Gastroesophageal sphincter (tissue), 4 donors: Measurements from ENCODE around the gene FOXN3. TPM values are rescaled to one million over a fixed set of nuclear protein-coding genes. Genes with fewer than 3 reads are reported as not detected.

Experiments used
- ATAC-seq: fragments of 150-250 bp; one replicate; pipeline ENCODE4 v1.9.1; 2016; ENCODE audit warnings: mild to moderate bottlenecking, moderate library complexity
- H3K27ac ChIP-seq, 4 donors: fragments of 200-600 bp; sonication (generic) in 3 of 4; 1 replicate in 3 of 4; 2 replicates in 1 of 4; pipeline ENCODE4 v1.5.1; 2016 to 2019
- H3K27me3 ChIP-seq: fragments of 200-600 bp; sonication (generic); one replicate; pipeline ENCODE4 v1.5.1; 2019
- H3K36me3 ChIP-seq, 2 donors: fragments of 200-600 bp; sonication (generic); one replicate each; pipeline ENCODE4 v1.5.1; 2019; ENCODE audit warnings: control low read depth in 1 of 2
- H3K4me1 ChIP-seq, 3 donors: fragments of 200-600 bp; sonication (generic); 1 replicate in 2 of 3; 2 replicates in 1 of 3; pipeline ENCODE4 v1.5.1; 2016 to 2019; ENCODE audit warnings: control low read depth in 2 of 3
- H3K4me3 ChIP-seq, 2 donors: fragments of 200-600 bp; sonication (generic); one replicate each; pipeline ENCODE4 v1.5.1; 2019; ENCODE audit warnings: mild to moderate bottlenecking in 1 of 2, moderate library complexity in 1 of 2
- H3K9me3 ChIP-seq, 3 donors: fragments of 200-600 bp; sonication (generic); one replicate each; pipeline ENCODE4 v1.5.1; 2017 to 2019; ENCODE audit warnings: control low read depth in 2 of 3
- EP300 ChIP-seq: sonication (generic); formaldehyde crosslinking; IDR thresholded peaks from one replicate; pipeline ENCODE4 v1.6.1; 2017; ENCODE audit warnings: antibody characterized with exemption, mild to moderate bottlenecking
- POLR2A ChIP-seq, 2 donors: fragments of 450-650 bp; IDR thresholded peaks; one replicate each; pipeline ENCODE4 v1.6.1; 2017; ENCODE audit warnings: antibody characterized with exemption in 2 of 2, mild to moderate bottlenecking in 2 of 2, moderate library complexity in 1 of 2
- POLR2AphosphoS5 ChIP-seq: sonication (generic); formaldehyde crosslinking; IDR thresholded peaks from one replicate; pipeline ENCODE4 v1.6.1; 2017; ENCODE audit warnings: antibody characterized with exemption
- WGBS, 2 donors: methylation state at CpG; one replicate each; pipeline ENCODE4 v1.1.5; 2018; ENCODE audit warnings: low coverage in 1 of 2; 5-methylcytosine and 5-hydroxymethylcytosine counted together
- total RNA-seq, 4 donors: library from RNA; depleted of rRNA; stranded (reverse); fragments of >200 nt; gene quantifications; one replicate each; pipeline ENCODE4 v1.1.0, GENCODE V29; 2016
- TF ChIP-seq, protein P1 (sequence below), 4 experiments: fragments of 200-600 bp in 2 of 4; fragments of 450-650 bp in 2 of 4; sonication (generic) in 1 of 4; IDR thresholded peaks; one replicate each; pipeline ENCODE4 v1.5.1; 2017 to 2019; ENCODE audit warnings: antibody characterized with exemption in 4 of 4, mild to moderate bottlenecking in 2 of 4, moderate library complexity in 2 of 4

The FOXN3 gene
- total RNA-seq, 4 donors from 2014 or later = 116 to 172 (median 136) TPM

DNA sequence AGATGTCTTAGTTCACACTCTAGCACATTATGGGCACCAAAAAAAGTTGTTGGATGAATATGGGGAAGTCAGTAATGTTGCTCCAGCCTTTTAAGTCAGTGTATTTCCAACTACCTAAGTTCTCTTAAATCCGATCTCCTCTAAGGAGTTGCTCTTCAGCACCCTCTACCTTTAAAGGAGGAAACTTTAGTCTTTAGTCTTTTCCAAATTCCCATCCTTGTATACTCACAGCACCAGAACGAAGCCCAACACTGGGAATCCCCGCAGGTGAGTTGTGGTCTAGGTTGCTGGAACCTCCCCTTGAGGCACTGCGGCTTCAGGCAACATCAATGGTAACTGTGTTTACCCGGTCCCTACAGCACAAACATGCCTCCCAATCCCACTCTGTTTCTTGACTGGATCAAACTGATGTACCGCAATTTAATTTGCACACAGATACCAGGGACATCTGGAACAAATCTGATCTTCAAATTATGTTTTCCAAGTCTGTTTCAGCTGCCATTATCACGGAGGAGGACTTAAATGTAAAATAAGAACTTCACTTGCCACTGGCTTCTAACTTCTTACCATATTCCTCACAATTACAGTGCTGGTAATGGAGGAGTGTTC is 179.0 kb downstream of the FOXN3 start:
- H3K4me1 ChIP-seq = peaks cover 2 to 45% (median 3%) of the 10 kb centered on the region in 3 donors
- 68 to 71% methylated on average over 7 of the region's 7 CpGs for WGBS, 2 donors
- no peak for TF ChIP-seq EP300
- TF ChIP-seq, protein P1, sequence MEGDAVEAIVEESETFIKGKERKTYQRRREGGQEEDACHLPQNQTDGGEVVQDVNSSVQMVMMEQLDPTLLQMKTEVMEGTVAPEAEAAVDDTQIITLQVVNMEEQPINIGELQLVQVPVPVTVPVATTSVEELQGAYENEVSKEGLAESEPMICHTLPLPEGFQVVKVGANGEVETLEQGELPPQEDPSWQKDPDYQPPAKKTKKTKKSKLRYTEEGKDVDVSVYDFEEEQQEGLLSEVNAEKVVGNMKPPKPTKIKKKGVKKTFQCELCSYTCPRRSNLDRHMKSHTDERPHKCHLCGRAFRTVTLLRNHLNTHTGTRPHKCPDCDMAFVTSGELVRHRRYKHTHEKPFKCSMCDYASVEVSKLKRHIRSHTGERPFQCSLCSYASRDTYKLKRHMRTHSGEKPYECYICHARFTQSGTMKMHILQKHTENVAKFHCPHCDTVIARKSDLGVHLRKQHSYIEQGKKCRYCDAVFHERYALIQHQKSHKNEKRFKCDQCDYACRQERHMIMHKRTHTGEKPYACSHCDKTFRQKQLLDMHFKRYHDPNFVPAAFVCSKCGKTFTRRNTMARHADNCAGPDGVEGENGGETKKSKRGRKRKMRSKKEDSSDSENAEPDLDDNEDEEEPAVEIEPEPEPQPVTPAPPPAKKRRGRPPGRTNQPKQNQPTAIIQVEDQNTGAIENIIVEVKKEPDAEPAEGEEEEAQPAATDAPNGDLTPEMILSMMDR (IDR thresholded peaks at IDR 0.05) = peak in 1 of 4 experiments; percentile 46
- no peak for TF ChIP-seq POLR2AphosphoS5
- no peak for TF ChIP-seq POLR2A (IDR thresholded peaks at IDR 0.05)

GRCh38 chr14:89236851-89237250 is 180.2 kb downstream of the FOXN3 start:
- Histone ChIP-seq H3K27ac (no peak overlapping the region), H3K4me1 (peaks cover 0 to 36% (median 0%) of the 10 kb centered on the region in 3 donors), H3K27me3 (no peaks in the 10 kb centered on the region), H3K9me3 (no peaks in the 10 kb centered on the region), H3K36me3 (no peaks in the 10 kb centered on the region), H3K4me3 (no peak overlapping the region)
- ATAC-seq = no peak
- no peak for TF ChIP-seq POLR2AphosphoS5

More for the DNA sequence above, 179.0 kb downstream of the FOXN3 start:
- Histone ChIP-seq H3K27me3 (no peaks in the 10 kb centered on the region), H3K36me3 (no peaks in the 10 kb centered on the region), H3K9me3 (no peaks in the 10 kb centered on the region), H3K4me3 (no peak overlapping the region), H3K27ac (no peak overlapping the region)
- no peak for ATAC-seq

DNA sequence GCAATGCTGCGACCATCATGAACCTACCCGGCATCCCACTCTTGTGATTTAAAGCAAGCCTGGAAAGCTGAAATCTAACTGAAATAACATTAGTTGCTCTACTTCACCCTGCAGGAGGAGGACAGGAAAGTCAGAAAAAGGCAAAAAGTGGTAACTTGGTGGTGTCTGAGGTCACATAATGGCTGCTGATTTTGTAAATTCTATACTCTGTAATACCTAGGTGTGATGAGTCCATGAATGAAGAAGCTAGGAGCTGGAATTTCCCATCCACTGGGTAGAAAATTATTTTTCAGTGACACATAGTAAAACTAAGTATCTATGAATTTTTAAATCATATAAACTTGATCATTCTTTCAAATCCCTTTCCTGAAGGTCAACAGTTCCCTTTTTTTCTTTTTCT is 183.8 kb downstream of the FOXN3 start:
- Histone ChIP-seq H3K27me3 (no peaks in the 10 kb centered on the region), H3K9me3 (no peaks in the 10 kb centered on the region), H3K36me3 (no peaks in the 10 kb centered on the region), H3K4me1 (peaks cover 0 to 35% (median 9%) of the 10 kb centered on the region in 3 donors), H3K4me3 (no peak overlapping the region), H3K27ac (no peak overlapping the region)
- TF ChIP-seq POLR2AphosphoS5 (no peak), EP300 (no peak), POLR2A (IDR thresholded peaks at IDR 0.05) (no peak)
- TF ChIP-seq, protein P1 (IDR thresholded peaks at IDR 0.05) = no peak
- ATAC-seq = no peak
- WGBS, 2 donors = 95 to 100% methylated on average over 1 to 2 of the region's 2 CpGs

GRCh38 chr14:89232265-89233070 is 184.6 kb downstream of the FOXN3 start:
- Histone ChIP-seq H3K27ac (no peak overlapping the region), H3K4me1 (peaks cover 0 to 43% (median 9%) of the 10 kb centered on the region in 3 donors), H3K27me3 (no peaks in the 10 kb centered on the region), H3K9me3 (no peaks in the 10 kb centered on the region), H3K36me3 (no peaks in the 10 kb centered on the region), H3K4me3 (no peak overlapping the region)
- TF ChIP-seq, protein P1 (IDR thresholded peaks at IDR 0.05) = no peak
- TF ChIP-seq POLR2A (IDR thresholded peaks at IDR 0.05) = no peak
- no peak for TF ChIP-seq POLR2AphosphoS5
- no peak for TF ChIP-seq EP300
- no peak for ATAC-seq
- 79 to 80% methylated on average over 12 to 15 of the region's 18 CpGs for WGBS, 2 donors

DNA sequence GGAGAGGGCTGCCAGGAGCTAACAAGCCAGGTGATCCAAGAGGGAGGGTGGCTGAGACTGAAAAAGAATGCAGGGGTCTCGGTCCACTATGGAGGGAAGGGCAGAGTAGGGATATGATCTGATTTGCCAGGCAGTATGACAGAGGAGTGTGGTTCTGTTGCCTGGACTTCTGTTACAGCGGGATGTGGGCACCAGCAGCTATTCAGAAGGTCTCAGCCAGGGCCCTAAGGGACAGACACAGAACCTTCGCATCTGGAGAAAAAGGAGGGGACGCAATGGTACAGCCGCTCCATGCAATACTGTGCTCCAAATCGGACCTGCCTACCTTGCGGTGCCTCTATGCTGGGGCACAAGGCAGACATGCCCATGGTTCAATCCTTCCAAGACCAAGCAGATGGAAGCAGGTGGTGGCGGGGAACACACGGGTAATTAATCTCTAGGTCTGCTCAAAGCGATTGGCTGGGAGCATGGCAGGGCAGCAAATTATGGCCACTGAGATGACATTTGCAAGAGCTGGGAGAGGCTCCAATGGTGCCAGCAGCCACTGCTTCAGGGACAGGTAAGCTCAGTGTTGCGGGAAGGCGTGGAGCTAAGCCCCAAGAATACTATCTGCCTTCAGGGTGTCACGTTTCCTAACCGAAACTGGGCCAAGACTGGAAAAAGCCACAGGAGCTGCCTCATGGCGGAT is 185.5 kb downstream of the FOXN3 start:
- WGBS, 2 donors = 92 to 97% methylated on average over 5 of the region's 15 CpGs
- ATAC-seq = no peak
- no peaks in the 10 kb centered on the region for H3K9me3 ChIP-seq
- no peak for TF ChIP-seq POLR2AphosphoS5
- TF ChIP-seq POLR2A (IDR thresholded peaks at IDR 0.05) = no peak
- no peak for TF ChIP-seq EP300
- TF ChIP-seq, protein P1 (IDR thresholded peaks at IDR 0.05) = no peak
- peaks cover 0 to 48% (median 16%) of the 10 kb centered on the region in 3 donors for H3K4me1 ChIP-seq
- H3K27me3 ChIP-seq = no peaks in the 10 kb centered on the region
- no peak overlapping the region for H3K27ac ChIP-seq
- no peaks in the 10 kb centered on the region for H3K36me3 ChIP-seq
- no peak overlapping the region for H3K4me3 ChIP-seq
